NB4 (cell line): ENCODE results near the gene ARSB.

ENCODE experiments used
- DNase-seq: peaks from one replicate; pipeline ENCODE4 v3.0.0; 2010; ENCODE audit warnings: low read depth
- H3K4me3 ChIP-seq: one replicate; pipeline ENCODE4 v1.5.1; 2011; ENCODE audit warnings: mild to moderate bottlenecking, low read depth, low read length, moderate library complexity
- CTCF ChIP-seq: IDR thresholded peaks from one replicate; pipeline ENCODE4 v1.5.1; 2012; ENCODE audit warnings: low read depth, low read length
- MAX ChIP-seq: IDR thresholded peaks from 2 replicates; pipeline ENCODE4 v1.6.1; 2011; ENCODE audit warnings: low read depth, low read length
- MYC ChIP-seq: IDR thresholded peaks from 2 replicates; pipeline ENCODE4 v1.6.1; 2011; ENCODE audit warnings: low read depth, low read length
- POLR2A ChIP-seq: IDR thresholded peaks from 2 replicates; pipeline ENCODE4 v1.6.1; 2011; ENCODE audit warnings: mild to moderate bottlenecking; ENCODE audit not compliant: insufficient read length; ENCODE audit errors: extremely low read depth

The ARSB gene

GRCh38 chr5:78995521-78996007 lies 10.5 kb upstream of the ARSB start:
- no peak for DNase-seq
- TF ChIP-seq MYC: no peak
- no peak overlapping the region for H3K4me3 ChIP-seq

GRCh38 chr5:78993165-78993564 lies 8.1 kb upstream of the ARSB start:
- no peak overlapping the region for H3K4me3 ChIP-seq
- DNase-seq: no peak
- no peak for TF ChIP-seq MAX
- no peak for TF ChIP-seq POLR2A
- no peak for TF ChIP-seq CTCF
- no peak for TF ChIP-seq MYC

- peak; percentile 45 for DNase-seq
- no peak overlapping the region for H3K4me3 ChIP-seq
- TF ChIP-seq MYC: 0 out of 2 replicates have a peak, but pooled peaks have one; percentile 38
- no peak for TF ChIP-seq CTCF
Observed at GRCh38 chr5:78992146-78992545, 7.0 kb upstream of the ARSB start.

- TF ChIP-seq CTCF (no peak), POLR2A (no peak), MYC (no peak), MAX (no peak)
- no peak overlapping the region for H3K4me3 ChIP-seq
Observed at GRCh38 chr5:78989080-78989479, 4.0 kb upstream of the ARSB start.

GRCh38 chr5:78985725-78986223 lies 664 bp upstream of the ARSB start:
- DNase-seq: peak; percentile 87
- peak overlapping the region; percentile 77 for H3K4me3 ChIP-seq
- peak; percentile 15 for TF ChIP-seq POLR2A
- TF ChIP-seq MYC: peak; percentile 63
- TF ChIP-seq MAX: peak; percentile 84
- no peak for TF ChIP-seq CTCF

More at GRCh38 chr5:78989080-78989479, 4.0 kb upstream of the ARSB start:
- DNase-seq: no peak

GRCh38 chr5:78984439-78985115 lies 533 bp downstream of the ARSB start:
- peak overlapping the region; percentile 90 for H3K4me3 ChIP-seq
- peak; percentile 89 for DNase-seq
- TF ChIP-seq MYC: peak; percentile 12; the same call in 1 of the 2 replicates
- no peak for TF ChIP-seq MAX
- TF ChIP-seq CTCF: no peak
- peak; percentile 53 for TF ChIP-seq POLR2A
